Cardiac muscle cell (in vitro differentiated cells and primary cell): Measurements from ENCODE around the gene RASSF6. TPM values are rescaled to one million over a fixed set of nuclear protein-coding genes. Genes with fewer than 3 reads are reported as not detected.
"Not testable (repeated sequence)": the region's sequence is repeated elsewhere in the genome, so short reads cannot be mapped to it uniquely, and the experiment has no call there.

Source experiments
- DNase-seq, 2 donors: peaks; one replicate each; pipeline versions ENCODE4 v3.0.0 to v3.0.0-alpha.2; 2010 to 2017; ENCODE audit warnings: low read depth in 1 of 2, low spot score in 1 of 2
- H3K27ac ChIP-seq: fragments of 200-600 bp; sonication (generic); 2 replicates; pipeline ENCODE4 v1.5.1; 2016
- H3K27me3 ChIP-seq: fragments of 200-600 bp; sonication (generic); 2 replicates; pipeline ENCODE4 v1.6.0; 2016; ENCODE audit warnings: control low read depth
- H3K36me3 ChIP-seq: fragments of 200-600 bp; sonication (generic); 2 replicates; pipeline ENCODE4 v1.5.1; 2016; ENCODE audit warnings: control low read depth
- H3K4me1 ChIP-seq: fragments of 200-600 bp; sonication (generic); 2 replicates; pipeline ENCODE4 v1.8.1; 2017; ENCODE audit warnings: low read depth, mild to moderate bottlenecking, mixed run types
- H3K4me3 ChIP-seq: fragments of 200-600 bp; sonication (generic); 2 replicates; pipeline ENCODE4 v1.5.1; 2016; ENCODE audit warnings: mild to moderate bottlenecking
- H3K9me3 ChIP-seq: fragments of 200-600 bp; sonication (generic); 2 replicates; pipeline ENCODE4 v1.5.1; 2017; ENCODE audit warnings: low read depth, mild to moderate bottlenecking, control low read depth
- polyA plus RNA-seq: library from polyadenylated mRNA; unstranded; fragments of >200 nt; fragmentation: Nextera tagmentation; extraction: Ambion mirVana; gene quantifications from 2 replicates; pipeline ENCODE4 v1.2.1, GENCODE V29; 2016
- total RNA-seq: library from RNA; depleted of rRNA; stranded (reverse); fragments of >200 nt; gene quantifications from 2 replicates; pipeline ENCODE4 v1.2.3, GENCODE V29; 2016
- TF ChIP-seq, protein P1 (sequence below): IDR thresholded peaks from 2 replicates; pipeline ENCODE4 v1.5.1; 2012; ENCODE audit warnings: low read depth, mild to moderate bottlenecking, low read length

The RASSF6 gene
- total and polyA plus RNA-seq, 2 experiments from 2014 or later = not detected

GRCh38 chr4:73603271-73603710 lies 16.9 kb downstream of the RASSF6 start:
- H3K27ac ChIP-seq = no peak overlapping the region

DNA sequence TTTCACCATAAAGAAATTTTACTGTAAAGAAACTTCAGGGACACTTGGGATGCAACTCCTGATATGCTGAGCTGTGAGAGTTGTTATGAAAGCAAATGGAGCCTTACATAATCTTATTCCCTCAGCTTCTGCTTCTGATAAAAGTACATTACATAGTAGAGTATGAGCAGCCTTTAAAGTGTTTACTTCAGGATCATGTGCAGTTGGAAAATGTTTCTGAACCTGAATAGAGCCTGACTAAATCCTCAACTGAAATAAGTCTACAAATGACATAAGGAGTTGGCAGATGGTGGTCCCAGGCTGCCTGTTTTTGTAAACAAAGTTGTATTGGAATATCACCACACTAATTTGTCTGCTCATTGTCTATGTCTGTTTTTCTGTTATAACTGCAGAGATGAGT lies 19.3 kb downstream of the RASSF6 start:
- no peaks in the 10 kb centered on the region for H3K36me3 ChIP-seq
- no peak overlapping the region for H3K27ac ChIP-seq
- no peaks in the 10 kb centered on the region for H3K4me1 ChIP-seq
- peak in 1 of 2 donors; percentile 23 for DNase-seq
- TF ChIP-seq, protein P1, sequence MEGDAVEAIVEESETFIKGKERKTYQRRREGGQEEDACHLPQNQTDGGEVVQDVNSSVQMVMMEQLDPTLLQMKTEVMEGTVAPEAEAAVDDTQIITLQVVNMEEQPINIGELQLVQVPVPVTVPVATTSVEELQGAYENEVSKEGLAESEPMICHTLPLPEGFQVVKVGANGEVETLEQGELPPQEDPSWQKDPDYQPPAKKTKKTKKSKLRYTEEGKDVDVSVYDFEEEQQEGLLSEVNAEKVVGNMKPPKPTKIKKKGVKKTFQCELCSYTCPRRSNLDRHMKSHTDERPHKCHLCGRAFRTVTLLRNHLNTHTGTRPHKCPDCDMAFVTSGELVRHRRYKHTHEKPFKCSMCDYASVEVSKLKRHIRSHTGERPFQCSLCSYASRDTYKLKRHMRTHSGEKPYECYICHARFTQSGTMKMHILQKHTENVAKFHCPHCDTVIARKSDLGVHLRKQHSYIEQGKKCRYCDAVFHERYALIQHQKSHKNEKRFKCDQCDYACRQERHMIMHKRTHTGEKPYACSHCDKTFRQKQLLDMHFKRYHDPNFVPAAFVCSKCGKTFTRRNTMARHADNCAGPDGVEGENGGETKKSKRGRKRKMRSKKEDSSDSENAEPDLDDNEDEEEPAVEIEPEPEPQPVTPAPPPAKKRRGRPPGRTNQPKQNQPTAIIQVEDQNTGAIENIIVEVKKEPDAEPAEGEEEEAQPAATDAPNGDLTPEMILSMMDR = no peak
- no peaks in the 10 kb centered on the region for H3K27me3 ChIP-seq
- H3K4me3 ChIP-seq = no peak overlapping the region
- H3K9me3 ChIP-seq = no peaks in the 10 kb centered on the region

More at GRCh38 chr4:73603271-73603710, 16.9 kb downstream of the RASSF6 start:
- DNase-seq = peak in 1 of 2 donors; percentile 89
- Histone ChIP-seq H3K4me1 (no peaks in the 10 kb centered on the region), H3K36me3 (no peaks in the 10 kb centered on the region), H3K9me3 (no peaks in the 10 kb centered on the region), H3K4me3 (no peak overlapping the region), H3K27me3 (no peaks in the 10 kb centered on the region)
- TF ChIP-seq, protein P1 = no peak

- TF ChIP-seq, protein P1 = no peak
- H3K4me3 ChIP-seq = no peak overlapping the region
- H3K36me3 ChIP-seq = no peaks in the 10 kb centered on the region
- no peaks in the 10 kb centered on the region for H3K9me3 ChIP-seq
- H3K27me3 ChIP-seq = no peaks in the 10 kb centered on the region
- H3K4me1 ChIP-seq = no peaks in the 10 kb centered on the region
- H3K27ac ChIP-seq = no peak overlapping the region
- peak in 1 of 2 donors; percentile 78 for DNase-seq
Measured at GRCh38 chr4:73599182-73599581, 21.1 kb downstream of the RASSF6 start.

DNA sequence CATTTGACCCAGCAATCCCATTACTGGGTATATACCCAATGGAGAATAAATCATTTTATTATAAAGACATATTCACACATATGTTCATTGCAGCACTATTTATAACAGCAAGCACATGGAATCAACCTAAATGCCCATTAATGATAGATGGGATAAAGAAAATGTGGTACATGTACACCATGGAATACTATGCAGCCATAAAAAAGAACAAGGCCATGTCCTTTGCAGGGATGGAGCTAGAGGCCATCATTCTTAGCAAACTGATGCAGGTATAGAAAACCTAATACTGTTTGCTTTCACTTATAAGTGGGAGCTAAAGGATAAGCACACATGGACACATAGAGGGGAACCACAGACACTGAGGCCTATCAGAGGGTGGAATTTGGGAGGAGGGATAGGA lies 22.6 kb downstream of the RASSF6 start:
- no peak overlapping the region for H3K27ac ChIP-seq
- no peaks in the 10 kb centered on the region for H3K36me3 ChIP-seq
- H3K9me3 ChIP-seq = no peaks in the 10 kb centered on the region
- TF ChIP-seq, protein P1 = no peak
- H3K4me3 ChIP-seq = no peak overlapping the region
- no peaks in the 10 kb centered on the region for H3K4me1 ChIP-seq
- DNase-seq = no peak
- no peaks in the 10 kb centered on the region for H3K27me3 ChIP-seq

GRCh38 chr4:73597183-73597582 lies 23.1 kb downstream of the RASSF6 start:
- H3K9me3 ChIP-seq, H3K27ac ChIP-seq, DNase-seq, H3K36me3 ChIP-seq, H3K4me1 ChIP-seq, H3K27me3 ChIP-seq, H3K4me3 ChIP-seq: not testable (repeated sequence)

GRCh38 chr4:73596001-73596400 lies 24.2 kb downstream of the RASSF6 start:
- H3K9me3 ChIP-seq = no peaks in the 10 kb centered on the region

More at GRCh38 chr4:73596001-73596400, 24.2 kb downstream of the RASSF6 start:
- Histone ChIP-seq H3K27ac (no peak overlapping the region), H3K4me1 (no peaks in the 10 kb centered on the region), H3K27me3 (no peaks in the 10 kb centered on the region), H3K4me3 (no peak overlapping the region), H3K36me3 (no peaks in the 10 kb centered on the region)
- TF ChIP-seq, protein P1 = no peak
- DNase-seq = no peak
